Lung (tissue), 12 donors: Measurements from ENCODE around the gene LBHD2. TPM values are rescaled to one million over a fixed set of nuclear protein-coding genes. Genes with fewer than 3 reads are reported as not detected.

Experiments
- ATAC-seq: fragments of 200-7000 bp; cut with Tn5 transposase; one replicate; pipeline ENCODE4 v1.9.1; 2020; ENCODE audit warnings: moderate number of reproducible peaks; ENCODE audit not compliant: insufficient read depth, low FRiP score
- DNase-seq, 3 donors: peaks; one replicate each; pipeline ENCODE4 v3.0.0-alpha.2; 2013 to 2017
- H3K27ac ChIP-seq, 2 donors: one replicate each; pipeline ENCODE4 v1.5.1; 2013; ENCODE audit warnings: mild to moderate bottlenecking in 2 of 2, moderate library complexity in 2 of 2, control low read depth in 1 of 2, inconsistent platforms in 1 of 2, low read depth in 1 of 2, low read length in 1 of 2
- H3K27me3 ChIP-seq, 3 donors: one replicate each; pipeline ENCODE4 v1.5.1; 2013; ENCODE audit warnings: low read length in 2 of 3; ENCODE audit not compliant: control insufficient read depth in 3 of 3, insufficient read depth in 3 of 3
- H3K36me3 ChIP-seq, 4 donors: one replicate each; pipeline ENCODE4 v1.5.1; 2013; ENCODE audit warnings: low read length in 4 of 4, mild to moderate bottlenecking in 1 of 4, moderate library complexity in 1 of 4; ENCODE audit not compliant: control insufficient read depth in 4 of 4, insufficient read depth in 4 of 4
- H3K4me1 ChIP-seq, 5 donors: one replicate each; pipeline ENCODE4 v1.5.1; 2013; ENCODE audit warnings: low read length in 5 of 5, mild to moderate bottlenecking in 2 of 5, moderate library complexity in 1 of 5; ENCODE audit not compliant: control insufficient read depth in 5 of 5, insufficient read depth in 5 of 5
- H3K4me3 ChIP-seq: one replicate; pipeline ENCODE4 v1.5.1; 2013; ENCODE audit warnings: mild to moderate bottlenecking, control low read depth, moderate library complexity
- H3K9ac ChIP-seq, 2 donors: one replicate each; pipeline ENCODE4 v1.5.1; 2013; ENCODE audit warnings: low read length in 2 of 2, control low read depth in 1 of 2; ENCODE audit not compliant: insufficient read depth in 1 of 2
- H3K9me3 ChIP-seq, 4 donors: one replicate each; pipeline ENCODE4 v1.5.1; 2013; ENCODE audit warnings: low read length in 3 of 4, mild to moderate bottlenecking in 1 of 4, moderate library complexity in 1 of 4; ENCODE audit not compliant: control insufficient read depth in 4 of 4, insufficient read depth in 3 of 4
- WGBS, 2 donors: extraction: QIAGEN DNeasy Blood & Tissue Kit; methylation state at CpG; one replicate each; pipeline ENCODE4 v1.1.7; 2013; 5-methylcytosine and 5-hydroxymethylcytosine counted together
- polyA plus RNA-seq, 2 donors: library from polyadenylated mRNA; stranded (reverse); fragments of 200-250 nt; gene quantifications; one replicate each; pipeline ENCODE4 v1.2.1, GENCODE V29; 2013
- total RNA-seq, 2 donors: library from RNA; depleted of rRNA in 1 of 2; stranded (reverse); fragments of >200 nt in 1 of 2; gene quantifications; one replicate each; pipeline ENCODE4 v1.2.1, GENCODE V29; 2014 to 2021
- TF ChIP-seq, protein P1 (sequence below): IDR thresholded peaks from 2 replicates; pipeline ENCODE4 v1.5.1; 2012; ENCODE audit warnings: mild to moderate bottlenecking; ENCODE audit errors: control extremely low read depth, extremely low read depth
- donor health status: control.
- donor health status: control.
- donor health status: Bipolar disorder and iron deficiency.
- donor health status: healthy.
- donor health status: DM: yes; HTN: yes; CAD: no.

Gene LBHD2
- total and polyA plus RNA-seq, 4 donors, result 0.08 TPM; not detected in 3

DNA sequence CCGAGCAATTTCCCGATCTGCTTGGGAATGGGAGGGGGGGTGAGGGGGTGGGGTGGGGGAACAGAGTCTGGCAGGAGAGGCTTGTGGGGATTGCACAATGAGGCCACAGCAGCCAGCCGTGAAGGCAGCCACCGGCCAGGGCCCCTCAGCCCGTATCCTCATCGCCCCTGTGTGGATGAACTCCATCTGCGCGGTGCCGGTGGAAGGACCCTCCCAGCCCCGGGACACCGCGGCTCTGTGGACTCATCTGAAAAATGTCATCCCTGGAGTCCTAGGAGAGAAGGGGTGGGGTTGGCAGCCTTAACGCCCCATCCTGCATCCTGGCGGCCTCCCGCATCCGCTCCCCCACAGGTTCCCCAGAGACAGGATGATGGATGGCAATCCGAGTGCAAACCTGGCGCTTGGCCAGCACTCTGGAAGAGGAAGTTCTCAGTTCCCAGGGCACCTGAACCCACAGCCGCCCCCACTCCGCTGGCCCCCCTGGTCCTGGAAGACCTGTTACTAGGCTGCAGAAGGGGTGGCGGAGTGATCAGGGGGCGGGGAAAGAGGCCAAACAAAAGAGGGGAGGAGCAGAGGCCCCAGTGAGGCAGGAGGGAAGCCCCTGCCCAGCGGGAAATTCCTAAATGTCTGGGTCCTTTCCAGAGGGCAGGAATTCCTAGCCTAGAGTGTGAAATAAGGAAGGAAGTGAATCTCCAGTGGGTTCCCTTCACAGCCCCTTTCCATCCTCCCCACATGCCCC, 38.0 kb downstream of the LBHD2 start:
- peak overlapping the region; percentile 69 to 96 for H3K27ac ChIP-seq
- peaks cover 0 to 6% (median 0%) of the 10 kb centered on the region in 4 donors for H3K36me3 ChIP-seq
- H3K9me3 ChIP-seq, result no peaks in the 10 kb centered on the region
- H3K4me1 ChIP-seq, result peaks cover 4 to 48% (median 10%) of the 10 kb centered on the region in 5 donors
- ATAC-seq (peak; percentile 8), DNase-seq (peak; percentile 90 to 93 (median 90))
- 0 to 4% methylated on average over 20 to 23 of the region's 23 CpGs for WGBS, 2 donors
- peaks cover 0 to 8% (median 0%) of the 10 kb centered on the region in 3 donors for H3K27me3 ChIP-seq
- TF ChIP-seq, protein P1, sequence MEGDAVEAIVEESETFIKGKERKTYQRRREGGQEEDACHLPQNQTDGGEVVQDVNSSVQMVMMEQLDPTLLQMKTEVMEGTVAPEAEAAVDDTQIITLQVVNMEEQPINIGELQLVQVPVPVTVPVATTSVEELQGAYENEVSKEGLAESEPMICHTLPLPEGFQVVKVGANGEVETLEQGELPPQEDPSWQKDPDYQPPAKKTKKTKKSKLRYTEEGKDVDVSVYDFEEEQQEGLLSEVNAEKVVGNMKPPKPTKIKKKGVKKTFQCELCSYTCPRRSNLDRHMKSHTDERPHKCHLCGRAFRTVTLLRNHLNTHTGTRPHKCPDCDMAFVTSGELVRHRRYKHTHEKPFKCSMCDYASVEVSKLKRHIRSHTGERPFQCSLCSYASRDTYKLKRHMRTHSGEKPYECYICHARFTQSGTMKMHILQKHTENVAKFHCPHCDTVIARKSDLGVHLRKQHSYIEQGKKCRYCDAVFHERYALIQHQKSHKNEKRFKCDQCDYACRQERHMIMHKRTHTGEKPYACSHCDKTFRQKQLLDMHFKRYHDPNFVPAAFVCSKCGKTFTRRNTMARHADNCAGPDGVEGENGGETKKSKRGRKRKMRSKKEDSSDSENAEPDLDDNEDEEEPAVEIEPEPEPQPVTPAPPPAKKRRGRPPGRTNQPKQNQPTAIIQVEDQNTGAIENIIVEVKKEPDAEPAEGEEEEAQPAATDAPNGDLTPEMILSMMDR, result no peak
- H3K4me3 ChIP-seq, result no peak overlapping the region
- no peak overlapping the region for H3K9ac ChIP-seq

DNA sequence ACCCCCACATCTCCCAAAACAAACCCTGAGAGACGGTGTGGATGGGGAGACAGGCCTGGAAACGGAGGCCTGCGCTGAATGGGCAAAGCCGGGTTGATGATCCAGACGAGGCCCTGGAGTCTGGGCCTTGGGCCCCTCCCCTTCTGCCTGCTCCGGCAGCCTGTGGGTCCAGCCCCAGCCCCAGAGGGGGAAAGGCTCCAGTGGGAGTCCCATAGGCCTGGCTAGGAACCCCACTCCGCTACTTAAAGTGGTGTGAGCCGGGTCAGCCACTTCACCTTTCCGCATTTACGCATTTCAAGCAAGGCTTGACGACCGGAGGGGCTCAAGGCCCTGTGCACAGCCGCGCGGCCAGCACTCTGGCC, 38.6 kb downstream of the LBHD2 start:
- Histone ChIP-seq H3K36me3 (peaks cover 0 to 6% (median 0%) of the 10 kb centered on the region in 4 donors), H3K27ac (peak overlapping the region; percentile 69 to 96), H3K9me3 (no peaks in the 10 kb centered on the region), H3K27me3 (peaks cover 0 to 8% (median 0%) of the 10 kb centered on the region in 3 donors), H3K9ac (no peak overlapping the region), H3K4me3 (peak overlapping the region; percentile 23), H3K4me1 (peaks cover 4 to 51% (median 10%) of the 10 kb centered on the region in 5 donors)
- peak; percentile 0 for ATAC-seq
- no peak for DNase-seq
- TF ChIP-seq, protein P1, result no peak
- 10 to 14% methylated on average over 15 of the region's 15 CpGs for WGBS, 2 donors

DNA sequence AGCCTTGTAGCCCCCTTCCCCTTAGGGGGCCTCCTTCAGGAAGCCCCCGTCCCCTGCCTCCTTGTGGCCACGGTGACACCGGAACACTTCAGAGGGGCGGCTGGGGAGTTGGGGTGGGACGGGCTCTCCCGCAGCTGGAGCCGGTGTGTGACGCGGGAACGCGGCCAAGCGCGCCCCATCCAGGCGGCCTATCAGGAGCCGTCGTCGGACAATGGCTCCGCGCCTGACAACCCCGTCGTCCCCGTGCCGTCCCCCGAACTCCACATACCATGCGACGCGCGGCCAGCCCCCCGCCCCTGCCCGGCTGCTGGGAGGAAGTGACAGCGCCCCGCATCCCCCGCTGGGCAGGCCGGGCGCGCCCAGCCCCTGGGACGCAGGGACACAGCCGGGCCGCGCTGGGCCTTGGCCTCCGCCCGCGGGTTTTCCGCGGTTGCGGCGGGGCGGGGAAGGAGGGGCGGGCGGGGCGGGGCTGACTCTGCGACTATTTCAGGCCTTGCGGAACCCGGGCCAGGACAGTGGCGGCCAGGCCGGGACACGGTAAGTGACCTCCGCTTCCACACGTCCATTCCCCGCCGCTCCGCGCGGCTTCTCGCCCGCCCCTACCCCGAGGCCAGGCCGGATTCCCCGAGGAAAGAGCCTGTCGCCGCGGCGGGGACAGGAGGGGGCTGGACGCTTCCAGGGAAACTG, 39.1 kb downstream of the LBHD2 start, which contains the start of gene TNFAIP2:
TSS of gene TNFAIP2 (plus strand) at position 515 of the 687 bp plus-strand sequence. CDS start 2,997 bp downstream, outside the sequence.
- H3K27me3 ChIP-seq, result peaks cover 0 to 8% (median 0%) of the 10 kb centered on the region in 3 donors
- ATAC-seq (peak; percentile 45), DNase-seq (peak; percentile 70 to 85 (median 80))
- H3K4me3 ChIP-seq, result peak within 1 kb of the TSS; percentile 49
- H3K9me3 ChIP-seq, result no peaks in the 10 kb centered on the region
- H3K4me1 ChIP-seq, result peaks cover 4 to 50% (median 10%) of the 10 kb centered on the region in 5 donors
- H3K27ac ChIP-seq, result peak within 1 kb of the TSS; percentile 94 to 96
- H3K36me3 ChIP-seq, result peaks cover 0 to 6% (median 0%) of the 10 kb centered on the region in 4 donors
- TF ChIP-seq, protein P1, result no peak
- no peak within 1 kb of the TSS for H3K9ac ChIP-seq
- 0 to 1% methylated on average over 30 to 74 of the region's 74 CpGs for WGBS, 2 donors
